Mucosa of descending colon (tissue), 3 donors: Measurements from ENCODE around the gene EED. TPM values are rescaled to one million over a fixed set of nuclear protein-coding genes. Genes with fewer than 3 reads are reported as not detected.

Source experiments
- ATAC-seq: fragments of 200-7000 bp; cut with Tn5 transposase; one replicate; pipeline ENCODE4 v1.9.1; 2020; ENCODE audit warnings: mild to moderate bottlenecking, moderate library complexity
- DNase-seq, 3 donors: peaks; one replicate each; pipeline ENCODE4 v3.0.0-alpha.2; 2020
- H3K36me3 ChIP-seq: fragments of 200-600 bp; one replicate; pipeline ENCODE4 v1.8.0; 2021; ENCODE audit warnings: low read depth, mild to moderate bottlenecking
- H3K4me1 ChIP-seq: fragments of 200-600 bp; one replicate; pipeline ENCODE4 v1.8.0; 2021; ENCODE audit warnings: low read depth, mild to moderate bottlenecking
- H3K4me3 ChIP-seq: fragments of 200-600 bp; one replicate; pipeline ENCODE4 v1.8.0; 2021; ENCODE audit warnings: mild to moderate bottlenecking
- H3K9me3 ChIP-seq: fragments of 200-600 bp; one replicate; pipeline ENCODE4 v1.8.0; 2021; ENCODE audit warnings: mild to moderate bottlenecking
- intact Hi-C, 2 donors: fragments of 100-400 bp; cut with DNase I in 1 of 2; cut with micrococcal nuclease in 1 of 2; formaldehyde crosslinking; loops; one replicate each; pipeline versions ENCODE4 v1.11.0 to v1.11.1; 2022; cut with DNase I, micrococcal nuclease
- total RNA-seq, 3 donors: library from RNA; stranded (reverse); fragmentation: NEBNext Ultra II Directional in 2 of 3; extraction: Animal tissue kit (Norgen Biotek cat#: 25700) in 2 of 3; gene quantifications; one replicate each; pipeline versions ENCODE4 v1.2.1 to v1.2.4, GENCODE V29; 2021 to 2023
- TF ChIP-seq, protein P1 (sequence below): fragments of 200-600 bp; IDR thresholded peaks from one replicate; pipeline ENCODE4 v1.8.0; 2022; ENCODE audit warnings: antibody characterized with exemption, mild to moderate bottlenecking
- donor health status: DM: no; HTN: no; CAD: no; lungs with moderate emphysema.
- donor health status: DM: no; HTN: no; CAD: no.
- donor health status: DM: no; HTN: yes; CAD: no.

EED gene
- total RNA-seq, 3 donors from 2014 or later, result 21.9 to 29.6 (median 22.0) TPM

DNA sequence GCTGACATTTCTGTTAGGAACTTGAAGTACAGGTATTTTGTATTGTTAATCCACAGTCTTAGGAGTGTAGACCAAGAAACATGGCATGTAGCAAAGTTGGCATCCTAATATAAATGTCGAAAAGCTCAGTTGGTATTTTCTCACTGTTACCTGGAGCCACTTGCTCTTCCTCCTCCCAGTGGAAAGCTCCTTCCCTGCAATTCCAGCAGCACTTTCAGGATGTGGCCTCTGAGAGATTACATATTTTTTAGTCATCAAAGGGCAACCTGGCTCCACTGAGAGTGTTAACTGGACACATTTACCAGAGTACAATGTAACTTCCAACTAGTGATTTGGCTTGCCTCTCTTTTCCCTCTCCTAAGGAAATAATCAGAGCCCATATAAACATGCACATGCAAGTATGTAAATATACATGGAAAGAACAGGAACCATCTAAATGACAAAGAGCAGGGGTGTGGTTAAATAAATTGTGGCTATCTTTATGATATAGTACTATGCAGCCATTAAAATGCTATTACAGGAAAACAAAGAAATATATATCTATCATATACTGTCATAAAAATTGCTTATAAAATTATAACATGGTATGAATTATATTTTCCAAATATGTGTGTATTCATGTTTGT is 14.3 kb upstream of the EED start:
- Histone ChIP-seq H3K36me3 (no peaks in the 10 kb centered on the region), H3K4me1 (peaks cover 8% of the 10 kb centered on the region), H3K4me3 (no peak overlapping the region), H3K9me3 (no peaks in the 10 kb centered on the region)
- DNase-seq, result no peak
- intact Hi-C loops, result no loop called here
- TF ChIP-seq, protein P1, sequence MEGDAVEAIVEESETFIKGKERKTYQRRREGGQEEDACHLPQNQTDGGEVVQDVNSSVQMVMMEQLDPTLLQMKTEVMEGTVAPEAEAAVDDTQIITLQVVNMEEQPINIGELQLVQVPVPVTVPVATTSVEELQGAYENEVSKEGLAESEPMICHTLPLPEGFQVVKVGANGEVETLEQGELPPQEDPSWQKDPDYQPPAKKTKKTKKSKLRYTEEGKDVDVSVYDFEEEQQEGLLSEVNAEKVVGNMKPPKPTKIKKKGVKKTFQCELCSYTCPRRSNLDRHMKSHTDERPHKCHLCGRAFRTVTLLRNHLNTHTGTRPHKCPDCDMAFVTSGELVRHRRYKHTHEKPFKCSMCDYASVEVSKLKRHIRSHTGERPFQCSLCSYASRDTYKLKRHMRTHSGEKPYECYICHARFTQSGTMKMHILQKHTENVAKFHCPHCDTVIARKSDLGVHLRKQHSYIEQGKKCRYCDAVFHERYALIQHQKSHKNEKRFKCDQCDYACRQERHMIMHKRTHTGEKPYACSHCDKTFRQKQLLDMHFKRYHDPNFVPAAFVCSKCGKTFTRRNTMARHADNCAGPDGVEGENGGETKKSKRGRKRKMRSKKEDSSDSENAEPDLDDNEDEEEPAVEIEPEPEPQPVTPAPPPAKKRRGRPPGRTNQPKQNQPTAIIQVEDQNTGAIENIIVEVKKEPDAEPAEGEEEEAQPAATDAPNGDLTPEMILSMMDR, result no peak
- peak; percentile 89 for ATAC-seq

DNA sequence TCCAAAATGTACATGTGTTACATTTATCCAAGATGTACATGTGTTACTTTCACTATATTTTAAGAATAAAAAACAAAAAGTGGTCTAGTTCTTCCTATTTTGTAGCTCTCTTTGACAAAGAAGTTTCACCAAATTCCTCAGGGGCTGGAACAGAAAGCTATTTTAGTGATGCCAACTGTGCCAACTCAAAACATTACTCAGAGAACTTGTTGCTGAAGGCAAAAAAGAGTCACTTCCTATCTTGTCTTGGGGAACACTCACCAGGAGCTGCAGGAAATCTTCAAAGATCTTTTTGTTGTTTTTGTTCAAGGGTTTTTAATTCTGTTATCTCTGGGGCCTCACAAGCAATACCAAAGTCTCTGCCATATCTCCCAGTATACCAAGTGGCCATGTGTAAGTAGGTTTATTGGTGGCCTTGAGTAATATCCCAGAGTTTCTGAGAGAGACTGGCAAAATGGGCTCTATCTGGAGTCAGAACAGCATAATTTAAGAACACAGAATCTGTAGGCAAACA is 13.6 kb upstream of the EED start:
- H3K4me3 ChIP-seq, result no peak overlapping the region
- intact Hi-C loops, result no loop called here
- DNase-seq (no peak), ATAC-seq (no peak)
- TF ChIP-seq, protein P1, result no peak
- H3K9me3 ChIP-seq, result no peaks in the 10 kb centered on the region
- H3K36me3 ChIP-seq, result no peaks in the 10 kb centered on the region
- peaks cover 8% of the 10 kb centered on the region for H3K4me1 ChIP-seq

DNA sequence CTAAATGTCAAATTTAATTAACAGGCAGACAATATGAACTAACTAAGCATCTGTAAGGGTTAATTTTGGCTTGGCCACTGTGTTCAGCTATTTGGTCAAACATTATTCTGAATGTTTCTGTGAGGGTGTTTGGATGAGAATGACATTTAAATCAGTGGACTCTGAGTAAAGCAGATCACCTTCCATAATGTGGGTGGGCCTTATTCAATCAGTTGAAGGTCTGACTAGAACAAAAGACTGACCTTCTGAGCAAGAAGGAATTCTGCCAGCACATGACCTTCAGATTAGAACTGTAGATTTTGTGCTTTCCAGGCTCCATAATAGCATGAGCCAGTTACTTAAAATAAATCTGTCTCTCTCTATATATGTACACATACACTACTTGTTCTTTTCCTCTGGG is 12.0 kb upstream of the EED start:
- Histone ChIP-seq H3K4me3 (no peak overlapping the region), H3K36me3 (no peaks in the 10 kb centered on the region), H3K4me1 (peaks cover 8% of the 10 kb centered on the region), H3K9me3 (no peaks in the 10 kb centered on the region)
- no peak for ATAC-seq
- intact Hi-C loops, result no loop called here
- TF ChIP-seq, protein P1, result no peak
- no peak for DNase-seq

DNA sequence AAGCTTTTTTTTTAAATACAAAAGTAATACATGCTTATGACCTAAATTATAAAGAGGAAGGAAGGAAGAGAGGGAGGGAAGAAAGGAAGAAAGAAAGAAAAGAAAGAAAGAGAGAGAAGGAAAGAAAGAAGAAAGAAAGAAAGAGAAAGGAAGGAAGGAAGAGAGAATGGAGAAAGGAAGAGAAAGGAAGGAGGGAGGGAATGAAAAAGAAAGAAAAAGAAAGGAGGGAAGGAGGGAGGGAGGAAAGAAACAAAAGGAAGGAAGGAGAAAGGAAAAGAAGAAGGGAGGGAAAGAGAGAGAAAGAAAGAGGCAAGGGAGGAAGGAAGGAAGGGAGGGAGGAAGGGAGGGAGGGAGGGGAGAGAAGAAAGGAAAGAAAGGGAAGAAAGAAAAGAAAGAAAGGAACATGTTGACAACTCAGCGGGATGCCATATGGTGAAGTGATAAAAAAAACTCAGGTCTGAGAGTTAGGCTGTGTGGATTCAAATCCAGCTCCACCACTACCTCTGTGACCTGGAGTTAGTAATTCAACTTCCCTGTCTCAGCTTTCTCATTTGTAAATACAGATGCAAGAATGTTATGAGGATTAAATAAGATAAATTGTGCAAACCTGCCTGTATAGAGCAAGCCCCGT is 9.6 kb upstream of the EED start:
- intact Hi-C loops, result no loop called here
- H3K4me1 ChIP-seq, result peaks cover 7% of the 10 kb centered on the region
- TF ChIP-seq, protein P1, result no peak
- H3K9me3 ChIP-seq, result no peaks in the 10 kb centered on the region
- no peak for ATAC-seq
- H3K36me3 ChIP-seq, result no peaks in the 10 kb centered on the region
- DNase-seq, result no peak
- no peak overlapping the region for H3K4me3 ChIP-seq

DNA sequence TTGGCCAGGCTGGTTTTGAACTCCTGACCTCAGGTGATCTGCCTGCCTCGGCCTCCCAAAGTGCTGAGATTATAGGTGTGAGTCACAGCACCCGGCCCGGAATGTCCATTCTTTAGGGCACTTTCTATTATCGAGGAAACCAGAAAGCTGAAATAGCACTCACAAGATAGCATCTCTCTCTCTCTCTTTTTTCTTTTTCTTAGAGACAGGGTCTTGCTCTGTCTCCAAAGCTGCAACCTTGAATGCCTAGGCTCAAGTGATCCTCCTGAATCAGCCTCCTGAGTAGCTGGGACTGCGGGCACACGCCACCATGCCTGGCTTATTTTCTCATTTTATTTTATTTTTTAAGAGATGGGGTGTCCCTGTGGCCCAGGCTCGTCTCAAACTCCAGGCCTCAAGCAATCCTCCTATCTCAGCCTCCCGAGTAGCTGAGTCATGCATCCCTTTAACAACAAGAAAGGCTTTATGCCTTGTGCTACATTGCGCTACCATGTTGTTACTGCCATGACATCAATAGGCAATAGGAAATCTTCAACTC is 7.2 kb upstream of the EED start:
- DNase-seq, result no peak
- Histone ChIP-seq H3K4me3 (no peak overlapping the region), H3K36me3 (no peaks in the 10 kb centered on the region), H3K4me1 (no peaks in the 10 kb centered on the region), H3K9me3 (no peaks in the 10 kb centered on the region)
- TF ChIP-seq, protein P1, result no peak
- no peak for ATAC-seq
- intact Hi-C loops, result no loop called here
